HepG2 (cell line): ENCODE results near the gene LGI4. TPM values are rescaled to one million over a fixed set of nuclear protein-coding genes. Genes with fewer than 3 reads are reported as not detected.

ENCODE experiments used
- ARID2 ChIP-seq: sonication (generic); formaldehyde crosslinking; IDR thresholded peaks from 2 replicates; pipeline ENCODE4 v1.8.1; 2022; ENCODE audit warnings: mild to moderate bottlenecking, missing genetic modification reagents, borderline replicate concordance
- ATF3 ChIP-seq: sonication (generic); formaldehyde crosslinking; IDR thresholded peaks from 2 replicates; pipeline ENCODE4 v1.4.0; 2020; ENCODE audit warnings: missing genetic modification reagents
- ATF7 ChIP-seq, 2 experiments: fragments of 450-650 bp in 1 of 2; sonication (generic) in 1 of 2; formaldehyde crosslinking in 1 of 2; IDR thresholded peaks; 2 replicates each; pipeline versions ENCODE4 v1.4.0 to v1.6.1; 2016 to 2020; ENCODE audit warnings: antibody characterized with exemption in 1 of 2, mild to moderate bottlenecking in 1 of 2, missing genetic modification reagents in 1 of 2
- FOSL1 ChIP-seq: sonication (generic); formaldehyde crosslinking; IDR thresholded peaks from 2 replicates; pipeline ENCODE4 v1.9.0; 2021; ENCODE audit warnings: missing genetic modification reagents, borderline replicate concordance
- FOXK1 ChIP-seq: sonication (generic); formaldehyde crosslinking; IDR thresholded peaks from 2 replicates; pipeline ENCODE4 v1.4.0; 2020; ENCODE audit warnings: low read depth, missing genetic modification reagents, borderline replicate concordance
- GLI4 ChIP-seq: sonication (generic); formaldehyde crosslinking; IDR thresholded peaks from 2 replicates; pipeline ENCODE4 v1.5.1; 2020; ENCODE audit warnings: missing genetic modification reagents, mild to moderate bottlenecking, moderate library complexity, borderline replicate concordance
- GPN1 ChIP-seq: sonication (generic); formaldehyde crosslinking; IDR thresholded peaks from 2 replicates; pipeline ENCODE4 v1.5.1; 2020; ENCODE audit warnings: missing genetic modification reagents, borderline replicate concordance
- ISX ChIP-seq: sonication (generic); formaldehyde crosslinking; conservative IDR thresholded peaks from 2 replicates; pipeline ENCODE4 v1.5.0; 2020; ENCODE audit warnings: missing genetic modification reagents
- KDM6A ChIP-seq: IDR thresholded peaks from 2 replicates; pipeline ENCODE4 v1.6.1; 2016; ENCODE audit warnings: low read depth
- KLF13 ChIP-seq: sonication (generic); formaldehyde crosslinking; IDR thresholded peaks from 2 replicates; pipeline ENCODE4 v1.4.0; 2020; ENCODE audit warnings: mild to moderate bottlenecking, missing genetic modification reagents
- MAFG ChIP-seq: sonication (generic); formaldehyde crosslinking; IDR thresholded peaks from 2 replicates; pipeline ENCODE4 v1.5.1; 2020; ENCODE audit warnings: mild to moderate bottlenecking, missing genetic modification reagents
- MYC ChIP-seq: sonication (generic); formaldehyde crosslinking; IDR thresholded peaks from 2 replicates; pipeline ENCODE4 v1.9.0; 2021; ENCODE audit warnings: missing genetic modification reagents, borderline replicate concordance
- NFIC ChIP-seq: IDR thresholded peaks from 2 replicates; pipeline ENCODE4 v1.6.1; 2012; ENCODE audit warnings: mild to moderate bottlenecking, low read length, inconsistent platforms
- NFKB2 ChIP-seq: sonication (generic); formaldehyde crosslinking; IDR thresholded peaks from 2 replicates; pipeline ENCODE4 v1.4.0; 2020; ENCODE audit warnings: missing genetic modification reagents, borderline replicate concordance
- PAWR ChIP-seq: sonication (generic); formaldehyde crosslinking; IDR thresholded peaks from 2 replicates; pipeline ENCODE4 v1.4.0; 2020; ENCODE audit warnings: missing genetic modification reagents, mild to moderate bottlenecking, borderline replicate concordance
- ZBTB10 ChIP-seq: sonication (generic); formaldehyde crosslinking; IDR thresholded peaks from 2 replicates; pipeline ENCODE4 v1.4.0; 2020; ENCODE audit warnings: missing genetic modification reagents, borderline replicate concordance
- ZBTB39 ChIP-seq: sonication (generic); formaldehyde crosslinking; IDR thresholded peaks from 2 replicates; pipeline ENCODE4 v1.5.0; 2020; ENCODE audit warnings: missing genetic modification reagents
- ZFP1 ChIP-seq: IDR thresholded peaks from 2 replicates; pipeline ENCODE4 v1.6.1; 2016
- ZIK1 ChIP-seq: sonication (generic); formaldehyde crosslinking; IDR thresholded peaks from 2 replicates; pipeline ENCODE4 v1.5.0; 2020; ENCODE audit warnings: mild to moderate bottlenecking, low read depth, missing genetic modification reagents, borderline replicate concordance
- ZNF331 ChIP-seq: sonication (generic); formaldehyde crosslinking; IDR thresholded peaks from 2 replicates; pipeline ENCODE4 v1.4.0; 2020; ENCODE audit warnings: missing genetic modification reagents
- ZNF350 ChIP-seq: sonication (generic); formaldehyde crosslinking; IDR thresholded peaks from 2 replicates; pipeline ENCODE4 v1.4.0; 2020; ENCODE audit warnings: mild to moderate bottlenecking, low read depth, missing genetic modification reagents, borderline replicate concordance
- ZNF768 ChIP-seq: sonication (generic); formaldehyde crosslinking; IDR thresholded peaks from 2 replicates; pipeline ENCODE4 v1.4.0; 2020; ENCODE audit warnings: missing genetic modification reagents
- ZNF776 ChIP-seq: sonication (generic); formaldehyde crosslinking; IDR thresholded peaks from 2 replicates; pipeline ENCODE4 v1.4.0; 2020; ENCODE audit warnings: mild to moderate bottlenecking, missing genetic modification reagents
- polyA plus RNA-seq, 8 experiments: library from polyadenylated mRNA; depleted of rRNA in 3 of 8; stranded (reverse) in 7 of 8; unstranded in 1 of 8; fragments of >200 nt; fragmentation: Illumina TruSeq in 4 of 8; extraction: Trizol in 4 of 8; gene quantifications; 2 replicates each; pipeline versions ENCODE4 v1.2.1 to v1.2.3, GENCODE V29; 2011 to 2016; ENCODE audit warnings: low read depth in 4 of 8, missing spikeins in 1 of 8, mixed read lengths in 1 of 8; ENCODE audit not compliant: insufficient read depth in 1 of 8
- total RNA-seq, 5 experiments: library from RNA; depleted of rRNA; stranded (reverse); fragments of >200 nt; fragmentation: Illumina TruSeq; extraction: Trizol; gene quantifications; 2 replicates each; pipeline ENCODE4 v1.2.3, GENCODE V29; 2016; ENCODE audit warnings: low read depth in 1 of 5
- TF ChIP-seq, protein P1 (sequence below): IDR thresholded peaks from 2 replicates; pipeline ENCODE4 v1.6.1; 2016; ENCODE audit warnings: low read depth, borderline replicate concordance
- TF ChIP-seq, protein P2 (sequence below): IDR thresholded peaks from 2 replicates; pipeline ENCODE4 v1.6.1; 2016; ENCODE audit warnings: missing biosample characterization, missing genetic modification reagents, low read depth

LGI4 gene
- total and polyA plus RNA-seq, 2 of the 13 experiments (the other 11 are each of a cell fraction or from before 2014, with no cell fraction given): 2.8 TPM; not detected in 1

DNA sequence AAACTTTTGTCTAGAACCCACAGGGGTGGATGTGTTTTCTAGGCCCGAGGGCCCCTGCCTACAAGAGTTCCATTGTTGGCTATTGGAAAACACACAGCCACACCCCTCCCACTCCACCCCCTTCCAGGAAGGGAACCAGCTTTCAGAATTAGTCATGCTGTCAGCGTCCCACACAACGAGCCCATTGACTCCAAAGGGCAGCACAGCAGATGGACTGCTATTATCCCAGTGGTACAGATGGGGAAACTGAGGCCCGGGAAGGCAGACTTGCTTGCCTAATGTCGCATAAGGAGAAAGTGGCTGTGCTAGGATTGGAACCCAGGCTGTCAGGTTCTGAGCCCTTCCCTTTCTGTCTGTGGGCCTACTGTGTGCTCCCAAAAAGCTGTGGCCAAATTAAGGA lies 27.3 kb downstream of the LGI4 start (continued):
- no peak for TF ChIP-seq ZFP1 (CRISPR knock-in tag)
- TF ChIP-seq ZNF331 (CRISPR knock-in tag): 0 out of 2 replicates have a peak, but pooled peaks have one; percentile 35
- TF ChIP-seq ARID2: no peak
- no peak for TF ChIP-seq MYC (CRISPR knock-in tag)
- TF ChIP-seq, protein P1, sequence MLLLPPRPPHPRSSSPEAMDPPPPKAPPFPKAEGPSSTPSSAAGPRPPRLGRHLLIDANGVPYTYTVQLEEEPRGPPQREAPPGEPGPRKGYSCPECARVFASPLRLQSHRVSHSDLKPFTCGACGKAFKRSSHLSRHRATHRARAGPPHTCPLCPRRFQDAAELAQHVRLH (CRISPR knock-in tag): peak; percentile 27; the same call in 1 of the 2 replicates
- no peak for TF ChIP-seq ATF3
- no peak for TF ChIP-seq ZIK1
- TF ChIP-seq ATF7 (IDR thresholded peaks at IDR 0.05): no peak
- TF ChIP-seq ATF7 (CRISPR knock-in tag; IDR thresholded peaks at IDR 0.05): no peak
- TF ChIP-seq ZBTB10 (CRISPR knock-in tag): no peak
- no peak for TF ChIP-seq ISX (CRISPR knock-in tag)
- TF ChIP-seq FOXK1: no peak; the same call in 1 of the 2 replicates
- no peak for TF ChIP-seq ZBTB39
- TF ChIP-seq KLF13 (CRISPR knock-in tag): no peak
- no peak for TF ChIP-seq KDM6A (CRISPR knock-in tag)
- TF ChIP-seq ZNF768 (CRISPR knock-in tag): peak; percentile 42; the same call in 1 of the 2 replicates
- TF ChIP-seq PAWR: no peak
- no peak for TF ChIP-seq ZNF350 (CRISPR knock-in tag)
- TF ChIP-seq ZNF776 (CRISPR knock-in tag): no peak
- TF ChIP-seq FOSL1 (CRISPR knock-in tag): 0 out of 2 replicates have a peak, but pooled peaks have one; percentile 15
- TF ChIP-seq NFIC: no peak
- no peak for TF ChIP-seq NFKB2 (CRISPR knock-in tag)
- TF ChIP-seq MAFG (CRISPR knock-in tag): no peak
- TF ChIP-seq GPN1 (CRISPR knock-in tag): no peak
- no peak for TF ChIP-seq GLI4 (CRISPR knock-in tag)
- TF ChIP-seq, protein P2, sequence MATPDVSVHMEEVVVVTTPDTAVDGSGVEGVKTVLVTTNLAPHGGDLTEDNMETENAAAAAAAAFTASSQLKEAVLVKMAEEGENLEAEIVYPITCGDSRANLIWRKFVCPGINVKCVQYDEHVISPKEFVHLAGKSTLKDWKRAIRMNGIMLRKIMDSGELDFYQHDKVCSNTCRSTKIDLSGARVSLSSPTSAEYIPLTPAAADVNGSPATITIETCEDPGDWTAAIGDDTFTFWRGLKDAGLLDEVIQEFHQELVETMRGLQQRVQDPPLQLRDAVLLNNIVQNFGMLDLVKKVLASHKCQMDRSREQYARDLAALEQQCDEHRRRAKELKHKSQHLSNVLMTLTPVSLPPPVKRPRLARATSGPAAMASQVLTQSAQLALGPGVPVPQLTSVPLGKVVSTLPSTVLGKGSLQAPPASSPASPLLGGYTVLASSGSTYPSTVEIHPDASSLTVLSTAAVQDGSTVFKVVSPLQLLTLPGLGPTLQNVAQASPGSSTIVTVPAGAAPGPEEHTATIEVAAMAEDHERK (CRISPR knock-in tag): no peak
